ENCODE results near the gene MLXIP. TPM values are rescaled to one million over a fixed set of nuclear protein-coding genes. Genes with fewer than 3 reads are reported as not detected.

Gene MLXIP
- total RNA-seq, 1 donor from 2014 or later, result 33.7 TPM

DNA sequence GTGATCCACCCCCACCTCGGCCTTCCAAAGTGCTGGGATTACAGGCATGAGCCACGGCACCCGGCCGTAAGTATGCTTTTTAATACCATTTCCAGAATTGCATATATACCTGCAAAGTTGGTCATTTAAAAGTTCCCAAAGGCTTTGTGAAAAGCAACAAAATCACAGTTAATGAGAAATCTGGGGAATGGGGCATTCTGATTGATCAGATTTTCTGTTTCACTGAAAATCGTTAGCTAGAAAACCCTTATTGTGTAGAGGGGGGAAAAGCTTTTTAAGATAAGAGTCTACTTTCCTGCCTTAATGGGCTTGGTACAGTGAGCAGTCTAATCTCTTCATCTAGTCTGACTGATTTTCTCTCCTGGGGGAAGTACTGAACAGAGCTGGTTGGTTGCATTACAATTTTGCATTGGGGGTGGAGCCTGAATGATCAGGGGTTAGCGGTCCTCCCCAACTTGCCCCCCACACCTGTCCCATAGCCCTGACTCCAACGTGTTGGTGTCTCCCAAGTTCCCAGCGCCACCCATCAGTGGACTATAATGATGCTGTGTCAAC lies 71.6 kb downstream of the MLXIP start:
- Mint-ChIP-seq H3K4me3 (no peak overlapping the region), H3K36me3 (ENCODE audit: low read depth) (no peaks in the 10 kb centered on the region), H3K27me3 (peaks cover 5% of the 10 kb centered on the region), H3K27ac (no peak overlapping the region), H3K4me1 (no peaks in the 10 kb centered on the region), H3K9me3 (no peaks in the 10 kb centered on the region)
- no peak for TF ChIP-seq CTCF (IDR thresholded peaks at IDR 0.05)
- DNase-seq, result no peak
- POLR2A ChIA-PET, result interaction anchor here (0.6 kb wide), 1 partner anchor 117 kb away, joined by 3 read pairs; no protein-coding TSS in a partner anchor
- no peak for ATAC-seq (ENCODE audit: low read depth)
- intact Hi-C loops (cut with micrococcal nuclease), result no loop called here
- CTCF ChIA-PET, result no interaction called here

DNA sequence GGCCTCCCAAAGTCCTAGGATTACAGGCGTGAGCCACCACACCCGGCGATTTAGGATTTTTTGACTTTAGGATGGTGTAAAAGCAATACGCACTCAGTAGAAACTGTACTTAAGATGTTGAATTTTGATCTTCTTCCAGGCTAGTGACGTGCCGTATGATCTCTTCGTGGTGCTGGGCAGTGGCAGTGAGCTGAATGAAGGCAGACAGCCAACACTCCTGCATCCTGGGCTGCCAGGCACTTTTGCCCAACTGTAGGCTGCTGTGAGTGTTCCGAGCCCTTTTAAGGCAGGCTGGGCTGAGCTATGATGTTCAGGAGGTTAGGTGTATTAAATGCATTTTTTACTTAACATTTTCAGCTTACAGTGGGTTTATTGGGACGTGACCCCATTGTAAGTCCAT lies 74.2 kb downstream of the MLXIP start:
- H3K9me3 Mint-ChIP-seq, result no peaks in the 10 kb centered on the region
- ChIA-PET POLR2A (no interaction called here), CTCF (no interaction called here)
- H3K4me1 Mint-ChIP-seq, result no peaks in the 10 kb centered on the region
- intact Hi-C loops (cut with micrococcal nuclease), result no loop called here
- ATAC-seq (ENCODE audit: low read depth), result no peak
- no peak for TF ChIP-seq CTCF (IDR thresholded peaks at IDR 0.05)
- no peaks in the 10 kb centered on the region for H3K36me3 Mint-ChIP-seq (ENCODE audit: low read depth)
- peaks cover 7% of the 10 kb centered on the region for H3K27me3 Mint-ChIP-seq
- no peak overlapping the region for H3K27ac Mint-ChIP-seq
- no peak overlapping the region for H3K4me3 Mint-ChIP-seq
- DNase-seq, result no peak

DNA sequence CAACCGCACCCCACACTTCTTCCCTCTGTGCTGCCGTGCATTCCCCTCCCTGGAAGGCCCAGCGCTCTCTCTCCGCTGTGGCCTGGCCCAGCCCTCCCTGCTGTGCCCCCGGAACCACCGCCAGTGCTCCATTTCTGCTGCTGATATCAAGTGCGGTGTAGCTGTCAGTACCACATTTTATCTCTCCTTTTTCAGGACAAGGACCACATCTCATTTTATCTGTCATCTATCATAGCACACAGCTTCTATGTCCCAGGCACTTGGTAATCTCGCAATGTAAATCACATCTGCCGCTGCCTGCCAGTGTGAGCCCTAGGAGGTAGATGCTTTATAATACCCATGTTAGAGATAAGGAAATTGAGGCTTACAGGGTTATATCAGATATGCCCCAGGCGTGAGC lies 77.1 kb downstream of the MLXIP start:
- Mint-ChIP-seq H3K9me3 (no peaks in the 10 kb centered on the region), H3K27me3 (peaks cover 7% of the 10 kb centered on the region), H3K27ac (no peak overlapping the region), H3K36me3 (ENCODE audit: low read depth) (no peaks in the 10 kb centered on the region), H3K4me3 (no peak overlapping the region), H3K4me1 (no peaks in the 10 kb centered on the region)
- ATAC-seq (ENCODE audit: low read depth), result no peak
- DNase-seq, result no peak
- ChIA-PET CTCF (no interaction called here), POLR2A (no interaction called here)
- TF ChIP-seq CTCF (IDR thresholded peaks at IDR 0.05), result no peak
- intact Hi-C loops (cut with micrococcal nuclease), result no loop called here

DNA sequence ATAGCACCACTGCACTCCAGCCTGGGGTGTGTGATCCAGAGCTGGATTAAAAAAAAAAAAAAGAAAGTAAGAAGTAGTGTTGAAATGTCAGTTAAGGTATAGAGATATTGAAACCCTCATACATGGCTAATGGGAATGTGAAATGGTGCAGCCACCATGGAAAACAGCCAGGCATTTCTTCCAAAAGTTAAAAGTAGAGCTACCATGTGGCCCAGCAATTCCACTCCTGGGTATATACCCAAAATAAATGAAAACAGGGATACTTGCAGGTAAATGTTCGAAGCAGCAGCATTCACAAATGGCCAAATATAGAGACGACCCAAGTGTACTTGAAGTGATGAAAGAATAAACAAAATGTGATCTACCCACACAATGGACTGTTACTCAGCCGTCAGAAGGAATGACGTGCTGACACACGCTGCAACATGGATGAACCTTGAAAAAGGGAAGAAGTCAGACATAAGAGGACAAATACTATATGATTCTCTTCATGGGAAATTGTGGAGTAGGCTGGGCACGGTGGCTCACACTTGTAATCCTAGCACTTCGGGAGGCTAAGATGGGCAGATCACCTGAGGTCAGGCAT lies 80.2 kb downstream of the MLXIP start:
- Mint-ChIP-seq H3K9me3 (no peaks in the 10 kb centered on the region), H3K27me3 (peaks cover 4% of the 10 kb centered on the region), H3K27ac (no peak overlapping the region), H3K4me1 (no peaks in the 10 kb centered on the region), H3K4me3 (no peak overlapping the region), H3K36me3 (ENCODE audit: low read depth) (no peaks in the 10 kb centered on the region)
- TF ChIP-seq CTCF (IDR thresholded peaks at IDR 0.05), result no peak
- ATAC-seq (ENCODE audit: low read depth) (no peak), DNase-seq (no peak)
- POLR2A ChIA-PET, result interaction anchor here (0.7 kb wide), 1 partner anchor 166 kb away, joined by 3 read pairs; no protein-coding TSS in a partner anchor
- intact Hi-C loops (cut with micrococcal nuclease), result no loop called here
- CTCF ChIA-PET, result interaction anchor here (1.2 kb wide), 1 partner anchor 32 kb away, joined by 4 read pairs; no protein-coding TSS in a partner anchor

- ATAC-seq (ENCODE audit: low read depth), result no peak
- Mint-ChIP-seq H3K4me1 (no peaks in the 10 kb centered on the region), H3K27ac (no peak overlapping the region), H3K4me3 (no peak overlapping the region), H3K36me3 (ENCODE audit: low read depth) (no peaks in the 10 kb centered on the region), H3K27me3 (peaks cover 5% of the 10 kb centered on the region), H3K9me3 (no peaks in the 10 kb centered on the region)
- intact Hi-C loops (cut with micrococcal nuclease), result no loop called here
- ChIA-PET CTCF (interaction anchor here (1.2 kb wide), 1 partner anchor 31 kb away, joined by 4 read pairs; no protein-coding TSS in a partner anchor), POLR2A (no interaction called here)
- DNase-seq, result no peak
- no peak for TF ChIP-seq CTCF (IDR thresholded peaks at IDR 0.05)
Measured at GRCh38 chr12:122159882-122160281, 81.3 kb downstream of the MLXIP start.

Data from activated B cell treated with CpG ODN at 0.5 μM for 24 hours (primary cell).